Measurements from ENCODE around the gene EFCAB14. TPM values are rescaled to one million over a fixed set of nuclear protein-coding genes. Genes with fewer than 3 reads are reported as not detected.

The EFCAB14 gene
- total RNA-seq, 4 donors from 2014 or later = 71.5 to 138 (median 106) TPM

DNA sequence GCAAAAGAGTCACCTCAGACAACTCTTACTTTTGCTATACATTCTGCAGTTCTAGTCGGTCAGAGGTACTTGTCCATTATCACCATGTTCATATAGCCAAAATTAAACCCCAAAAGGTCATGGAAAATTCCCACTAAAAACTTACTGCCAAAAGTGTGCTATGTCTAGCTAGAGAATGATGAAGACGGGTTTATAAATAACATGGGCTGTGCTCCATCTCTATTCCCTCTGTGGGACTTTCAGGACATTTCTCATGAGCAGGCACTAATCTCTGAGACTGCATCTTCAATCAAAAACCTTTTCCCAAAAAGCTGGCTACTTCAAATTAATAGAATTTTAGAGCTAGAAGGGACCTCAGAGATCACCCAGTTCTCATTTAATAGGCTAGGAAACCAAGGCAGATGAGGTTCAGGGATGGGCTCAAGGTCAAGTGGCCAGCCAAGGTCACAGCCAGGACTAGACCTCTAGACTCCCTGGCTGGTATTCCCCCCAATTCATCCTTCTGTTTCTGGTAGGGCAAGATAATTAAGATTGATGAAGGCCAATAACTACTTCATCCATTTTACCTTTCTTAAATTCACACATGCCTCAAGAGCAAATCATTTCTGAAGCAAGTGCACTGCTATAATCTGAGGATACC is 81.3 kb downstream of the EFCAB14 start:
- TF ChIP-seq, protein P1, sequence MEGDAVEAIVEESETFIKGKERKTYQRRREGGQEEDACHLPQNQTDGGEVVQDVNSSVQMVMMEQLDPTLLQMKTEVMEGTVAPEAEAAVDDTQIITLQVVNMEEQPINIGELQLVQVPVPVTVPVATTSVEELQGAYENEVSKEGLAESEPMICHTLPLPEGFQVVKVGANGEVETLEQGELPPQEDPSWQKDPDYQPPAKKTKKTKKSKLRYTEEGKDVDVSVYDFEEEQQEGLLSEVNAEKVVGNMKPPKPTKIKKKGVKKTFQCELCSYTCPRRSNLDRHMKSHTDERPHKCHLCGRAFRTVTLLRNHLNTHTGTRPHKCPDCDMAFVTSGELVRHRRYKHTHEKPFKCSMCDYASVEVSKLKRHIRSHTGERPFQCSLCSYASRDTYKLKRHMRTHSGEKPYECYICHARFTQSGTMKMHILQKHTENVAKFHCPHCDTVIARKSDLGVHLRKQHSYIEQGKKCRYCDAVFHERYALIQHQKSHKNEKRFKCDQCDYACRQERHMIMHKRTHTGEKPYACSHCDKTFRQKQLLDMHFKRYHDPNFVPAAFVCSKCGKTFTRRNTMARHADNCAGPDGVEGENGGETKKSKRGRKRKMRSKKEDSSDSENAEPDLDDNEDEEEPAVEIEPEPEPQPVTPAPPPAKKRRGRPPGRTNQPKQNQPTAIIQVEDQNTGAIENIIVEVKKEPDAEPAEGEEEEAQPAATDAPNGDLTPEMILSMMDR (IDR thresholded peaks at IDR 0.05) = no peak
- no peak for TF ChIP-seq POLR2A (IDR thresholded peaks at IDR 0.05)
- DNase-seq (ENCODE audit: low spot score in 2 of 2) = no peak
- intact Hi-C loops (cut with DNase I; ENCODE audit: low total_unique reads) = no loop called here
- WGBS, 2 donors = 33 to 37% methylated on average over 2 of the region's 2 CpGs
- no peak overlapping the region for H3K4me3 ChIP-seq (ENCODE audit: low read depth, poor library complexity, severe bottlenecking)

DNA sequence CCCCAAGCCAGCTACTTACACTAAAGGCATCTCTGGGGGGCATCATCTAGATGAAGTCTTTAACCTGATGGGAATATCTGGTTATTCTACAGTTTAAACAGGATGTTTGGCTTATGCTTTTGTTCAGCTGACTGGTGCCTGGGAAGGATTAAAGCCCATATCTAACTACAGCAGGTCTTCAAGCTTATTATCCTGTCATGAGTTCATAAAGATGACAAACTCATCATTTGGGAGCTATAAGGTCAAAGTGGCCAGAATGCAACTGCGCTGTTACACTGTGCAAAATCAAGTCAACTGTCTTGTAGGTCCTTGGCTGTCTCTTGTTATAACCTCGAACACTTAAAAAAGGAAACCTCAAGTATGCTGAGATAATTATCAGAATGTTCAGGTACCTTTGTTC is 83.7 kb downstream of the EFCAB14 start:
- no peak for TF ChIP-seq POLR2A (IDR thresholded peaks at IDR 0.05)
- H3K4me3 ChIP-seq (ENCODE audit: low read depth, poor library complexity, severe bottlenecking) = no peak overlapping the region
- DNase-seq (ENCODE audit: low spot score in 2 of 2) = no peak
- 95 to 97% methylated on average over 2 of the region's 2 CpGs for WGBS, 2 donors
- intact Hi-C loops (cut with DNase I; ENCODE audit: low total_unique reads) = no loop called here

DNA sequence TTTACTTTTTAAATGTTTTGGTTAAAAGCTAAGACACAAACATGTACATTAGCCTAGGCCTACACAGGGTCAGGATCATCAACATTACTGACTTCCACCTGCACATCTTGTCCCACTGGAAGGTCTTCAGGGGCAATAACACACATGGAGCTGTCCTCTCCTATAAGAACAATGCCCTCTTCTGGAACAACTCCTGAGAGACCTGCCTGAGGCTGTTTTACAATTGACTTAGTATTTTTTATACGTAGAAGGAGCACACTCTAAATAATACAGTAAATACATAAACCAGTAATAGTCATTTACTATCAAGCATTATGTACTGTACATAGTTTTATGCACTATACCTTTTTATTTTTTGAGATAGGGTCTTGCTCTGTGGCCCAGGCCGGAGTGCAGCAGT is 88.2 kb downstream of the EFCAB14 start:
- no peak for DNase-seq (ENCODE audit: low spot score in 2 of 2)
- H3K4me3 ChIP-seq (ENCODE audit: low read depth, poor library complexity, severe bottlenecking) = no peak overlapping the region
- intact Hi-C loops (cut with DNase I; ENCODE audit: low total_unique reads) = no loop called here
- TF ChIP-seq, protein P1 (IDR thresholded peaks at IDR 0.05) = no peak
- no peak for TF ChIP-seq POLR2A (IDR thresholded peaks at IDR 0.05)
- WGBS, 2 donors = 83 to 91% methylated on average over 2 of the region's 2 CpGs

Other genes starting within 250 kb of the EFCAB14 start
- under 1 TPM in 3 of 4 donors, not detected in 1; 0.12 to 0.51 (median 0.42) TPM for gene DMBX1, start 229.3 kb downstream of the EFCAB14 start, total RNA-seq
- gene KNCN, start 167.5 kb downstream of the EFCAB14 start, total RNA-seq = not detected
- gene MKNK1, start 114.8 kb downstream of the EFCAB14 start, total RNA-seq = 10 to 100 TPM in 3 of 4 donors, 1 to 10 TPM in 1; 9.6 to 23.0 (median 13.7) TPM
- 10 to 100 TPM; 13.0 to 17.8 (median 13.6) TPM for gene MOB3C, start 102.3 kb downstream of the EFCAB14 start, total RNA-seq
- gene ATPAF1, start 50.8 kb downstream of the EFCAB14 start, total RNA-seq = 10 to 100 TPM; 20.4 to 33.7 (median 29.9) TPM
- gene TEX38, start 47.3 kb downstream of the EFCAB14 start, total RNA-seq = not detected
- gene CYP4B1, start 79.9 kb upstream of the EFCAB14 start, total RNA-seq = 100 to 1,000 TPM in 1 of 4 donors, 10 to 100 TPM in 3; 35.7 to 215 (median 75.1) TPM
- gene CYP4A11, start 222.4 kb upstream of the EFCAB14 start, total RNA-seq = under 1 TPM in 1 of 4 donors, not detected in 3; 0.29 TPM